Bone marrow (tissue), 2 donors: Measurements from ENCODE around the gene ZMYND10.
A peak's percentile ranks its signal among the peaks of the same experiment; 100 is the strongest.

ENCODE experiments used
- DNase-seq, 2 donors: peaks; one replicate each; lab custom pipeline; 2025; lab: John Stamatoyannopoulos, UW

ZMYND10 gene

DNA sequence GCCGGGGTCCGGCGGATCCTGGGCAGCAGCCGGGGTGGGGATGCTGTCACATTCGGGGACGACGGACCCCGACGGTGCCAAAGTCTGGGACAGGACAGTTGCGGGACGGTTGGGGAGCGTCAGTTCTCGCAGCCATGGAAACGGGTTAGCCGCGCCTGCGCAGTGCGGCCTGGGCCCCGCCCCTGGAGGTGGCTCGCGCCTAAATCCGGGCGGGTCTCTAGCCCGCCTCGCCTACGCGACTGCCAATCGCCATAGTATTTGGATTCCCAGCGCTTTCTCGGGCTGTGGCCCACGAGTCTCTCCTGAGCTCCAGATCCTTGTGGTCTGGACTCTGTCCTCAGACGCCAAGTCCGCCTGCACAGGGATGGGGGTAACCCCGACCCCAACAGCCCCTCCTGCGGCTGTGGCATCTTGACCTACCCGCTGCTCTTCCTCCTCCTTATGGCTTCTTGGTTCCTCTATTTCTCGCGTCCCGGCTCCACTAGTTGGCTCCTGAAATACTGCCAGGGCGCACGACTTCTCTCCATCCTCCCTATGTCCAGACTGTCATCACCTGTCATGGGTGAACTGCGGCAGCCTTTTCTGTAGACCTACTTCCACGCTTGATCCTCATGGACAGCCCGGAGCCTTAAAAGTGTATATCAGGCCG lies at the start of gene ZMYND10:
TSS of gene ZMYND10 (minus strand) at position 147 of the 649 bp plus-strand sequence. CDS start 153 bp downstream, outside the sequence.
- DNase-seq, result peak; percentile 22 to 41

DNA sequence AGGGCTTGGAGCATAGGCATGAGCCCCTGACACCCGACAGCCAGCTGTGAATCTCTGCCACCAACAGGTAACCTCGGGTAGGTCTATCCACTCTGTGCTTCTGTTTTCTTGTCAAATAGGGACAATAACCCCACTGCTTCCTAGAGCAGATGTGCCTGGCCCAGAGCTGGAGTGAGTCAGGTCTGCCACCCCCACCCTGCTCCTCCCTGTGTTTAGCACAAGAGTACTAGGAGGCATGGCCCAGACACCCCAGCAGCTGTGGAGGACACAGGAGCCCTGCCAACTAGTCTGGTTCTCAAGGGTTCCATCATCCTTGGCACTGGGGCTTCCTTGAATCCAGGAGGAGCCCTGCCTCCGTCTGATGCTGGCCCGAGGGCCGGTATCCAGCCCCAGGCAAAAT lies 47.5 kb upstream of the ZMYND10 start:
- DNase-seq, result no peak

DNA sequence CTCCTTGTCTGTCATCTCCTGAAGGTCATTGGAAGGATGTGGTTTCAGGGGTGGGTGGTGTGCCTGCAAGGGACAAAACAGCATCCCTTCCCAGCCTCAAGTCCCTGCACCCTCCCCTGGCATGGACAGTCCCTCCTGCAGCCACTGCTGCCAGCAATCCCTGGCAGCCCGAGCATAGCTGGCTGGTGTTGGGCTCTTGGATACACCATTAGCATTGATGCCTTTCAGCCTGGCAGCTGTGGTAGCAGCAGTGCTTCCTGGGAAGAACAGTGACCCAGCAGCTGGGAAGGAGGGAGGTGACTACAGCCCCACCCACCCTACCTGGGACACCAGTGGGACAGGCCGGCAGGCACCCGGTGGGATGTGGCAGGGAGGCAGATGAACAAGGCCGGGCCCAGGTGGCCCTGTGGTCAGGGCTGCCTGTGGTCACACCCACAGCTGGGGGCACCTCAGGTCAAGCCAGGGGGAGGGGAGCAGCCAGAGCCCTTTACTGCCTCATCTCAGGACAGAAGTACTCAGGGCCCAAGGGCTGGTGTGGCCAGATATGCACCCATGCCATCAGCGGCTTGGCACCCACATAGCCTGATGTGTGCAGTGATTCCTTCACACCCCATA lies 46.7 kb upstream of the ZMYND10 start:
- no peak for DNase-seq

DNA sequence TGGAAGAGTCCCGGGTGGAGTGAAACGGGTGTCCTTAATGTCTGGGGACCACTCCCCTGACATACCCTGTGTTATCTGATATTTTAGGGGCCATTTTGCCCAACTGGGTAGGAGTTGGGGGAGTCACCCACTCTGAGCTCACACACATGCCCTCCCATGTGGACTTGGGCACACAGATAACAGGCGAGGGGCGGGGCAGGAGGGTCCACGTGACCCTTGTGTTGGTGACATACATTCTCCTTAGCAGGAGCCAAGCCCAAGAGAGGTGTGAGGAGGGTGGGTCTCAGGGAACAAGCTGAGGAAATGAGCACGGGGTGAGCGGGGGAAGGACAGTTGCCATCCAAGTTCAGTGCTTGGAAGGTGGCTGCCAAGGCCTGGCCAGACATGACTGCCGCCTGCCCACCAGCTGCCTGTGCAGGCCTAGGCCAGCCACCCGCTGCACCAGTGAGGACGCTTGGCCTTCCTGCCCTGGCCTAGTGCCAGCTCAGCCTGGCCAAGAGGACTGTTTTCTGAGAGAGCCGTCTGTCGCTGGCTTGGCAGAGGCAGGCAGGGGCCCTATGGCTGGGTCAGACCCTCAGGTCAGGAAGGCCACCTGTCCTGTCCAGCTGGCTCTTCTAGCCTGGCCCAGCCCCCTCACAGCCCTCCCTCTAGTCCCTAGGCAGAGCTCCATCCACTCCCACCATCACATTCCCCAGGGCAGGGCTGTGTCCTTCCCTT lies 45.1 kb upstream of the ZMYND10 start:
- DNase-seq, result no peak

DNA sequence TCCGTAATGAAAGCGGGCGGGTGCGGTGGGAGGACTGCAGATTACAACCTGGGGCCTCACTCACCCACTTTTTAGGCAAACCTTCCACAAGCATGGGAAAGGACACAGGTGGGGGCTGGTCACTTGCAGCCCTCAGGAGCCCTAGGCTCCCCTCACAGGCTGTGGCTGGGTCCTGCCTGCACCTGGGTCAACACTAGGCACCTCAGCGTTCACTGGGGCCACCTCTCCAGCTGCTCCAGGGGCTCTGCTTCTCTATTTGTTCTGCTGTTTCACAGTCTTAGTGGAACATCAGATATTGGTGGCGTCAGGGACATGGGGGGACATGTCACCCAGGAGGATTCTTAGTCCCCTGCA lies 43.9 kb upstream of the ZMYND10 start:
- no peak for DNase-seq

DNA sequence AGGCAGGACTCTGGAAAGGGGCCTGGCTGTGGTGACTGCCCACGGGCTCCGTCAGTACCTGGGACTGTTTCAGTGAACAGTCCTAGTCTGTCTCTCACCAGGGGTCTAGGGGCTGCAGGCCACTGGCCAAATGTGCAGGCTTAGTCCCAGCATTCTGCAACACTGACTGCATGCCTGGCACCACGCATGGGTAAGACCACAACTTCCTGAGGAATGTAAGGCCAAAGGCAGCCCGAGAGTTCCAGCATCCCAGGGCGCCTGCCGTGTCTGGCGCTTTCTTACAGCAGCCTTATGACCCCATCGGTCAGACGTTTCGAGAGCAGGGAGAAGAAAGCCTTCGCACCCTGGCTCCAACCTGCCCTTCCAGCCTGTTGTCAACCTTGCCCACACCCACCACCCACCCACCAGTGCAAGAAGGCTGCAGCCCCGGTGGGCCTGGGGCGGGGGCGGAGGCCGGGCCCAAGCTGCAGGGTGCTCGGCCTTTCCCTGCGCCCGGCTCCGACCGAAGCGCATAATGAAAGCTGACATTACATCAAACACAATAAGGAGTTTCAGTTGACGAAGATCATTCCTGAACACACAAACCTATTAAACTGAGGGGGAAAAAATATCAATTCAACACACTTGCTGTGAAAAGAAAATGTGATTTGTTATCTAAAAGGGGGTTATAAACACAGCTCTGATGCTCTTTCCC lies 43.3 kb upstream of the ZMYND10 start:
- DNase-seq, result no peak

DNA sequence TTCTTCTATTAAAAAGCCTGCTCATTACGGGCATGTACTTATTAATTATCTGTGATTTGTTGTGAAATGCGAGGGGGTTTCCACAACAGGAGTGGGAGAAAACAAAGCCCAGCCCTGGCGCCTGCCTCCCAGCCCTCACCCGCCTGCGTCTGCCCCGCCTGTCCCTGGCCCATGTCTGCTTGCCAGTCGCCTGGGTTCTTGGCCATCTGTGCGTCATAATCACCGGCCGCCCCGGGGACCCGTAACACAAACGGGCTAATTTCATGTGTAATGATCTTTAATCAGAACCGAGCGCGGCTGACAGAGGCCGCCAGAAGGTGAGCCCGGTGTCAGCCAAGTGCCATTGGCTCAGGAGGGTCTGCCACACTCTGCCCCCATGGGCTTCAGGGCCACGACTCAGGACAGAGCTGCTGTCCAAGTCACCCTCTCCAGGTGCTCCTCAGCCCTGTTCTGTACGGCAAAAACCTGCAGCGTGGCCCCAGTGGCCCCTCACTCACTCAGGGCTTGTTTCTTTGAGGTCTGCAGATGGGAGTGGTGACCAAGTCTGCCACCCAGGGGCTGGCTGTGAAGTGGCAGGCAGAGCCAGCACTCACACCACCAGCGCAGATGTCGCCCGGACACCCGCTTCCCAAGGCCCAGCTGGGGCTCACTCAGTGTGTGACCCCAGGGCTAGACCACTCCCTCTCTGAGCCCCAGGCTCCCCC lies 42.6 kb upstream of the ZMYND10 start:
- no peak for DNase-seq

DNA sequence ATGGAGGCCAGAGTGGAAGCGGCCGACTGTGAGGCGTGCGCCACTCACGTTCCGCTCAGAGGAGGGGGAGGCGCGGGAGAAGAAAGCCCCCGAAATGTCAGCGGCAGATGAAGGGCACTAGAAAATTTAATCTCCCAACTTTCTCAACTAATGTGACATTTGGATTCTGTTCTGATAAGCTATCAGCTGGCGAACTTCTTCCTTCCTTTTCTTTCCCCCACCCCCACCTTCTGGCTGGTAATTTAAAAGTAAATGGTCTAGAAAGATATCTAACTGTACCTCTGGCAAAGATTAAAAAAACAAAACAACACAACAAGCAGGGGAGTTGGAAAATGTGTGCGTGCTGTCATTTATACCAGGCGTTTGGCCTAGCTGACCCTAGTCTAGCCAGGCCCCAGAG lies 40.2 kb upstream of the ZMYND10 start:
- DNase-seq, result no peak

DNA sequence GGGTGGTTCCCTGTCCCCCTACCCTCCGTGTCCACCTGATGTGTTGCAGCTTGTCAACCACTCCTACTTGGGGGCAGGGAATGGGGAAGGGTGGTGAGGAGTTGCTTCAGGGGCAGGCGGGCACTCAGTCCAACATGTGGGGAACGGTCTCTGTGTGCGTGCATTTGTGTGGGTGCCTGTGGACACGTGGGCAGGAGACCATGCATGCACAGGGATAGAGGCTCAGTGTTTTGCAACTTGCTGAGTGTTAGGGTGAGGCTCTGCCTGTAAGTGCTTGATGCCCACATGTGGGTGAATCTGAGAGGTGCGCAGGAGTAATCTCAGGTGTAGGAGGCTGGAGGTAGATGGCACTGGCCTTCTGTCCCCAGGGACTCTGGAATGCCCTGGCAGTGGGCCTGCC lies 38.2 kb upstream of the ZMYND10 start:
- DNase-seq, result no peak

DNA sequence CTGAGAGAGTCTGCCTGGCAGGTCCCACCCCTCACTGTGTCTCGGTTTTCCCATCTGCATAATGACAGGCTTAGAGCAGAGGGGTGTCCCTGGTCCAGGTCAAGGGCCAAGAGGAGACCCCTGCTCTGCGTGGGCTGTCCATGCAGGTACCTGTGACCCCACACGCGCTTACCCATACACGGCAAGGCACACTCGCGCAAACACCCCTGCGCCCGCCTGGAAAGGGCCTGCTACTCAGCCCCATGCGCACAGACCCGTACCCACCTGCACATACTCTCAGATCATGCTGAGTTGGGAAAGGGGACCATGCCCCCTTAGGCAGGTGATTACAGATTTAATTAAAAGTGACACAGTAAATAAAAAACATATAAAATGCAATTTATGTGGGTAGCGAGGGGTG lies 37.2 kb upstream of the ZMYND10 start:
- no peak for DNase-seq

DNA sequence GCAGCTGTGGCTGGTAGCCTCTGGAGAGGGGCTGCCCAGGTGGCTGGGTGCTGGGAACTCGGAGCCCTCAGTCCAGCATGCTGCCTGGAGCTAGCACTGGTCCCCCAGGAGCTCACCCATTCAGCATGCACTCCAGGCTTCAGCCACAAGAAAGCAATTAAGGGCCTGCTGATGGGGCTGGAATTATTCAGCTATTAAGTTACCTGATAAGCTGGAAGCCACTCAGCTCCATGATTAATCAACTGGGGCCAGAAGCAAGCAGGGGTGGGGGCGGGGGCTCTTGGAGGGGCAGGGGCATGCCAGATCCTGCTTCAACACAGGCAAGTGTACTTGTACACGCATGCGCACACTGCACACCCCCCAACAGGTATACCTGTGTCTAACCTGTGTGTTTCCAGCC lies 35.9 kb upstream of the ZMYND10 start:
- DNase-seq, result no peak

DNA sequence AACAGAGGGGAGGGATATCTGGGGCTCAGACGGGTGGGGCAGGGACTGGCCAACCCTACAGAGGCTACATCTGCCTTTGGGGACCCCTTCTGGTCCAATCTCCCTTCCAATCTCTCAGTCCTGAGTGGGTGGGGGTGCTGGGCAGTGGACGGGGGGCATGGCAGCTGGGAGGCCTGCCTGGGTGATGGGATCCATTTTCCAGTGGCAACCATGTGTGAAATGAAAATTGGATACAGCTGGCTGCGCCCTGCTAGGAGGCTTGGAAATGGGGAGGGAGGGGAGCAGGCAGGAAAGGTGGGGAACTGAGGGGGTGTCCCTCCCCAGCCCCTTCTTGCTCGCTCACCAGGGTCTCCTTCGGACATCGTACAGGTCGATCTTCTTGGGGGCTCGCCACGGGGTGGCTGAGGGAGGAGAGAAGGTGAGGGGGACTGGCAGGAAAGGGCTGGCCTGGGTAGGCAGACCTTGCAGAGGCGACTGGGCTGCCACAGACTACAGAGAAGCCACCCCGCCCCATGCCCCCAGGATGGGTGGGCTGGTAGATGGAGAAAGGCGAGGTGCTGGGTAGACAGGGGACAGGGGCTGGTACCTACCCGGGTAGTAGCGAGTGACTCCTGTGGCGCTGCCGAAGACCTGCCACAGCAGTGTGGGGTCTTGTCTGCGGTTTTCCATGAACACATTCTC lies 35.0 kb upstream of the ZMYND10 start:
- DNase-seq, result no peak

DNA sequence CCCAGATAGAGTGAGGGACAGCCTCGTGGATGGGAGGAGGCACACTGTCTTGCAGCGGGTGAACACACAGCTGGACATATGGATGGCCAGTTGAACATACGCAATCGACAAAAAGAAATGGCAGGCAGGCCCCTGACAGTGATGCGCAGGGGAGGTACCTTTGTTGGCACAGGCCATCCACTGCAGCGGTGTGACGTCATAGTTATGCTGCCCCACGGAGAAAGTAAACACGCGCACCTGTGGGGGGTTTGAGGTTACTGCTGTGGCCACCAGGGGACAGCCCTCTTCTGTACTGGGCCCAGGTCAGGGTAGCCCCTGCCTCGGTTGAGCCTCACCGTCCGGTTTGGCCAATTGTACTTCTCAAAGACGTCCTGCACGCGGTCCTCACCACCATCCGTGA lies 33.2 kb upstream of the ZMYND10 start:
- DNase-seq, result no peak

DNA sequence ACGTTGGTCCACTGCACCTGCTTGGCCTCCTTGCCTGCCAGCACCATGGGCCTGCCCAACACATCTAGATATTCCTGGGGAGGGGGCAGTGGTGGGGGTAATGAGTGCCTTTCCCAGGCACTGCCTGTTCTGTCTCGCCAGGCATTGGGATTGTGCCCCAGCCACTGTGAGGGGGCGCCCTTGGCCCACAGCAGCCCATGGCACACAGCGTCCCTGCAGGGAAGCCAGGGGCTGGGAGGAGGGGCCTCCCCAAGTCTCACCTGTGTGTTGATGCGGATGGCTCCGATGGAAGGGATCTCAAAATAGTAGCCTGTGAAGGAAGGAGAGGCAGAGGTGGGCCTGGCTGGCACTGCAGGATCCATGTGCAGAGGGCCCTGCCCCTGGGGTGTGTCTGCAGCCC lies 32.5 kb upstream of the ZMYND10 start:
- DNase-seq, result no peak

DNA sequence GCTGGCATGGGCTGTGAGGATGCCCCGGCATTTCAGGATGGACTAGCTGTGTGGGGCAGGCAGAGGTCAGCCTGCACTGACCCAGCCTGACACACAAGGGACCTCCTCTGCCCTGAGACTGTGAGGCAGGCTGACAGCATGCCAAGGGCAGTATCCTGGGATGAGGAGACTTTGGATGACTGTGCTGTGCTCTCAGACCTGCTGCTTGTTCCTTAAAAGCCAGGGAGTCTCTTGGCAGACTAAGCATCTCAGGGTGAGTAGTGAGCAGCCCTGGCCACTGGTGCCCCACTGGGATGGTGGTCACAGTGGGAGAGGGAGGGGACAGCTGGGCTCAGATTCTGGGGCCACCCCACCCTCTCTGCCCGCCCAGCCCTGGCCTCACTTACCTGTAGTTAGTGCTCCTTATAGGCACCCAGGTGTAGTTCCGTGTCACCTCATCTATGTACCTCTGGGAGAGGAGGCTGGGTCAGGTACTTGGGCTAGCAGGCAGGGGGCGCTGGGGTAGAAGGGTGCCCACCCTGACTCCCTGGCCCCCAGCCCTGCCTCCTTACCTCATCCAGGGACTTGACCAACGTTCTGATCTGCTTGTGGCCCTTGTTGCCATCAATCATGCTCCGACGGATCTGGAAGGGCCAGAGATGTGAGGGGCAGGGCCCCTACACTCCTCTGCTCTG lies 29.9 kb upstream of the ZMYND10 start:
- DNase-seq, result no peak

DNA sequence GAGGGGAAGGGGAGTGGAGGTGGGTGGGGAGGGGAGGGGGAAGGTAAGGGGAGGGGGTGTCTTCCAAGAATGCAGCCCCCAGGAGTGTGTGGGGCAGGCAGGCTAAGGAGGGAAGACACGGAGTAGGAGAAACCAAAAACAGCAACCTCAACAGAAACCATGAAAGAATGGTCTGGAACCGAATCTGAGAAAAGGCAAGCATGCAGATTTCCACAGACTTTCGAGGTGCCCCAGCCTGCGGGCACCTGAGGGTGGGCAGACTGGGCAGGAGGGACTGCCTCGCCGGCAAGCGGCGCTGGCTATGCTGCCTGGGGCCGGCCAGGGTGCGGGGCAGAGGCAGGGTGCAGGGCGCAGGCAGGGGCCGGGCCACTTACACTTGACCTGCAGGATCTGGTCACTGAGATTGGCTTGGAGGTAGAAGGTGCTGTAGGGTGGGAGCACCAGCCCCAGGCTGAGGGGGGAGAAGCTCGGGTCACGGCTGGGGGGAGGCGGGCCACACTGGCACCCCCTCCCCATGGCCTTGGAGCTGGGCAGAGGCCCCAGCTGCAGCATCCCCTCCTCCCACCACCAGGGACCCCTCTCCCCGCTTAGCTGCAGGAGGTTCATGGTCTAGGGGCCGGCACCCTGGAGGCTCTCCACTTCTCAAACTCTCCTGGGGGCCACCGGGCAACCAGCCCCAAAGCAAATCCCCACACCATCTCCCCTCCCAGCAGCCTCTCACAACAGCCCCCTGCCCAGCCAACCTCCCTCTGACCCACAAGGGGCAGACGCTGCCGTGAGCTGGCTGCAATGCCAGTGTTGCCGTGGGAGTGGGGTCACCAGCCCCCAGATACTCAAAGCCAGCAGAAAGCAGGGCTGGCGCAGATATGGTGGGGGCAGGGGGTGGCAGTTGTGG lies 29.1 kb upstream of the ZMYND10 start:
- no peak for DNase-seq

DNA sequence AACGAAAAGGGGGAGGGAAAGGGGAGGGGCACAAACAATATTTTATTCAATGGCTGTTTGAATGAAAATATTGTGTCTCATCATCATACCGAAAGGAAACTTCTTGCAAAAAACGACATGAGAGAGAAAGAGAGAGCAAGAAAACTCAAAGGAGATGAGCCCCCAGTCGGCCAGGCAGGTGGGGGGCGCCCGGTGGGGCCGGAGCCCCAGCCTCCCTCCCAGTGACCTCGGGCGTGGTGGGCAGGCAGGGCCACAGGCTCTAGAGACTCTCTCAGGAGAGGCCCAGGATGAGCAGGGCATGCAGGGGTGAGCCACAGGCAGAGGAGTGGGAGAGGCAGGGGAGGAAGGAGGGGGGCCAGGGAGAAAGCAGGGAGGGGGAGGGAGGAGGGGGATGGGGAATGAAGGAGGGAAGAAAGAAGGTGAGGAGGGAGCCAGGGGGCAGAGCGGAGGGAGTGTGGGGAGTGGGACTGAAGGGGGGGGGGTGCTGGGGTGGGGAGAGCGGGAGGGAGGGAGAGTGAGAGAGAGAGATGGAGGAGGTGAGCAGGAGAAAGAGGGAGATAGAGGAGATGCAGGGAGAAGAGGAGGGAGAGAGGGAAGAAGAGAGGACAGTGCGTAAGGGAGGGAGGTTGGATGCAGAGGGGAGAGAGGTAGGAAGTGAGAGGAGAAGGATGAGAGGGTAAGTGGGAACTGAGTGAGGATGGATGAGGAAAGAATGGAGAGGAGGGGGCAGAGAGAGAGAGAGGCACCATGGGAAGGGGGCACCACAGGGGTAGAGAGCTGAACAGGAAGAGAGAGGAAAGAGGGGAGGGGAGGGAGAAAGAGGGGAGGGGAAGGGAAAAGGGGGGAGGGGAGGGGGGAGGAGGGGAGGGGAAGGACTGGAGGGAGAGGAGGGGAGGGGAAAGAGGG lies 27.9 kb upstream of the ZMYND10 start:
- DNase-seq, result no peak

DNA sequence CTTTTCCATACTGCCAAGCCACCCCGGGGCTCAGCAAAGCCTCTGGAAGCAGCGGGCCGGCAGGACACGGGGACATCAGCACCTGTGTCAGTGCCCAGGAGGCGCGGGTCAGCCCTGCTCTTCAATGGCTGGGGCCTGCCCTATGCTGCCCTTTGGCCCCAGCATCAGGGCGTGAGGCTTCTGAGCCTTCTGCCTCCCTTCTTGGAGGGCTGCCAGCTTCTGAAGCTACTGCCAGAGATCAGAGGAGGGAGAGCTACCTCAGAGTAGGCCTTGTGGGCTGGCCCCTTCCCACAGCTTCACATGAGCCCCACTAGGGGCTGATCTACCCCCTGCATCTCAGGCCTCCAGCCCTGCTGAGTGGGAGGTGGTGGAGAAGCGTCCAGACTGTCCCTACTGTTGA lies 26.8 kb upstream of the ZMYND10 start:
- DNase-seq, result no peak

DNA sequence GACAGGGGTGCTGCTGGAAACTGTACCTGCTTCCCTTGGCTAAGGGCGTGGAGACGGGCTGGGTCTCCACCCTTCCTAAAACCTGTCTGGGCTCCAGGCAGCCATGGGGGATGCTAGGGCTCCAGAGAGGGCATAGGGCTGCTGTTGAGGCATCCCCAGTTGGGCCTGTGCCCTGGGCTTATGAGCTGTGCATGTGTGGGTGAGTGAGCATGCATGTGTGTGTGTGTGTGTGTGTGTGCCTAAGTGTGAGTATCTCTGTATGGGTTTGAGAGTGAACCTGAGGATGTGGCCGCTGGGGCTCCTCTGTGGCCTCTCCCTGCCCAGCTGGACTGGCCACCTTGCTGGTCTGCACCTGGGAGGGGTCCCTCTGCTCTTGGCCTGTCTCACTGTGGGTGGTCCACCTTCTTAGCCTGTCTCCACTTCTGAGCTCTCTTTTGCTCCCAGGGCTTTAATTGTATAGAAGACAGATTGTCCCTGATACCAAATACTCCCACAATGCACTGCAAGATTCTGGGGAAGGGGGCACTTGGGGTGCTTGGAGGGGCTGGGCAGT lies 25.7 kb upstream of the ZMYND10 start:
- DNase-seq, result no peak
